Chondrocyte (in vitro differentiated cells): ENCODE data around the gene CD300C. TPM values are rescaled to one million over a fixed set of nuclear protein-coding genes. Genes with fewer than 3 reads are reported as not detected.

Experiments
- DNase-seq: peaks from one replicate; pipeline ENCODE4 v3.0.0; 2021; ENCODE audit warnings: mixed read lengths, low spot score
- H3K27ac Mint-ChIP-seq: one replicate; pipeline ENCODE4 v1.8.0; 2021; ENCODE audit warnings: mild to moderate bottlenecking, moderate library complexity, mixed read lengths; ENCODE audit not compliant: unreplicated experiment
- H3K27me3 Mint-ChIP-seq: 2 replicates; pipeline ENCODE4 v1.8.0; 2021; ENCODE audit warnings: low read depth, mixed read lengths
- H3K36me3 Mint-ChIP-seq: 2 replicates; pipeline ENCODE4 v1.8.0; 2021; ENCODE audit warnings: low read depth, mixed read lengths
- H3K4me1 Mint-ChIP-seq: 2 replicates; pipeline ENCODE4 v1.8.0; 2021; ENCODE audit warnings: low read depth, mild to moderate bottlenecking, mixed read lengths
- H3K4me3 Mint-ChIP-seq: one replicate; pipeline ENCODE4 v1.8.0; 2021; ENCODE audit warnings: mild to moderate bottlenecking, moderate library complexity, mixed read lengths; ENCODE audit not compliant: unreplicated experiment
- H3K9me3 Mint-ChIP-seq: 2 replicates; pipeline ENCODE4 v1.8.0; 2021; ENCODE audit warnings: low read depth, mixed read lengths
- total RNA-seq: library from RNA; stranded (reverse); gene quantifications from 3 replicates; pipeline ENCODE4 v1.2.1, GENCODE V29; 2021
- TF ChIP-seq, protein P1 (sequence below): fragments of 200-600 bp; sonication (generic); IDR thresholded peaks from 2 replicates; pipeline ENCODE4 v1.5.0; 2021; ENCODE audit warnings: antibody characterized with exemption, mild to moderate bottlenecking, moderate library complexity

Gene CD300C
- total RNA-seq, 1 donor from 2014 or later = not detected

DNA sequence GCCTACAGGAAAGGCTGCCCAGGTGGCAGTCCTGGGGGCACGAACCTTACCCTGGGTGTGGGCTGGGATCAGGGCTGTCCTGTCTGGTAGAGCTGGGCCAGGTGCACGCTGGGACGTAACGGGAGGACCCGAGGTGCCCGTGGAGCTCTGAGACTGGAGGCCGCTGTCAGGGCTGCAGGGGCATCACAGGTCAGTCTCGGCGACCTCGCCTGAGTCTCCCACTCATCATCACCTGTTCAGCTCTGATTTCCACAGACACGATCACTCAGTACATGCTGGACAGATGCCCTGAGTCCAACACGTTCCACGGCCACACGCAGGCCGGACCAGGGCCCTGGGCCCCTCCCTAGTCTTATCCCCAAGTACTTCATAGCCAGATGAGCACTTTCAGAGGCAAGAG, 4.7 kb upstream of the CD300C start:
- DNase-seq = peak; percentile 89
- Mint-ChIP-seq H3K4me3 (no peak overlapping the region), H3K9me3 (no peaks in the 10 kb centered on the region), H3K27me3 (peaks cover 51% of the 10 kb centered on the region), H3K4me1 (no peaks in the 10 kb centered on the region), H3K36me3 (no peaks in the 10 kb centered on the region), H3K27ac (no peak overlapping the region)
- TF ChIP-seq, protein P1, sequence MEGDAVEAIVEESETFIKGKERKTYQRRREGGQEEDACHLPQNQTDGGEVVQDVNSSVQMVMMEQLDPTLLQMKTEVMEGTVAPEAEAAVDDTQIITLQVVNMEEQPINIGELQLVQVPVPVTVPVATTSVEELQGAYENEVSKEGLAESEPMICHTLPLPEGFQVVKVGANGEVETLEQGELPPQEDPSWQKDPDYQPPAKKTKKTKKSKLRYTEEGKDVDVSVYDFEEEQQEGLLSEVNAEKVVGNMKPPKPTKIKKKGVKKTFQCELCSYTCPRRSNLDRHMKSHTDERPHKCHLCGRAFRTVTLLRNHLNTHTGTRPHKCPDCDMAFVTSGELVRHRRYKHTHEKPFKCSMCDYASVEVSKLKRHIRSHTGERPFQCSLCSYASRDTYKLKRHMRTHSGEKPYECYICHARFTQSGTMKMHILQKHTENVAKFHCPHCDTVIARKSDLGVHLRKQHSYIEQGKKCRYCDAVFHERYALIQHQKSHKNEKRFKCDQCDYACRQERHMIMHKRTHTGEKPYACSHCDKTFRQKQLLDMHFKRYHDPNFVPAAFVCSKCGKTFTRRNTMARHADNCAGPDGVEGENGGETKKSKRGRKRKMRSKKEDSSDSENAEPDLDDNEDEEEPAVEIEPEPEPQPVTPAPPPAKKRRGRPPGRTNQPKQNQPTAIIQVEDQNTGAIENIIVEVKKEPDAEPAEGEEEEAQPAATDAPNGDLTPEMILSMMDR = no peak

DNA sequence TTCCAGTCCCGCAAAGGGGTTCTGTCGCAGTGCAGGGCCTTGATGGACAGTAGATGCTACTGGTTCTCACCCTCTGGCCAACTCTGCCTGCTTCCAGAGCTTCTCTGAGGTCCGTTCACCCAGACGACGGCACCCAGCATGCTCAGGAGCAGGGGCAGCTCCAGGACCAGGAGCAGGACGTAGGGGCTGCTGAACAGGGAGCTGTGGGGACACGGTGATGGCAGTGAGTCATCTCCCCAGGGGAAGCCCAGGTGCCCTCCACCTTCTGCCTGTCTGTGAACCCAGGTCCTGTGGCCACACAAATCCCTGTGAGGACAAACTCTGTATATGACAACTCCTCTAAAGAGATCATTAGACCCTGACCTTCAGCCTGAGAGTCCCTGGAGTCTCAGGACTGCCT, 3.4 kb upstream of the CD300C start:
- Mint-ChIP-seq H3K9me3 (no peaks in the 10 kb centered on the region), H3K27ac (no peak overlapping the region), H3K4me1 (no peaks in the 10 kb centered on the region), H3K36me3 (no peaks in the 10 kb centered on the region), H3K4me3 (no peak overlapping the region), H3K27me3 (peaks cover 41% of the 10 kb centered on the region)
- TF ChIP-seq, protein P1 = no peak
- DNase-seq = peak; percentile 87

DNA sequence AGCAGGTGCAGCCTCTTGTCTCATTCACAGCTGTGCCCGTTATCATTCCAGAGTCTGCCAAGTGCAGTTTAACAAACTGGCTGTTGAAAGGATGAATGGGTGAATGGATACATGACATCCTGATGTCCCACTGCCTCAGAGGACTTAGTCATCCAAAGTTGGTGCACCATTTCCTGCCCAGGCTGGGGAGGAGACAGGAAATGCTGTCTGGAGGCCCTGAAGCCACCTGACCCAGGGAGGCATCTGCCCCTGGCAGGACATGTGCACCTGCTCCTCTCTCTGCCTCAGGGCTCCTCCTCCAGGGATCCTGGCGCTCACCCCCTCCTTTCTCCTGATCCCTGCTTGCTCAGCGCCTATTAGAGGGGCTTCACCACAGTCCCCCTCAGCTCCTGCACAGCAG, 1.8 kb upstream of the CD300C start:
- Mint-ChIP-seq H3K27me3 (peaks cover 26% of the 10 kb centered on the region), H3K9me3 (no peaks in the 10 kb centered on the region)
- TF ChIP-seq, protein P1 = no peak

DNA sequence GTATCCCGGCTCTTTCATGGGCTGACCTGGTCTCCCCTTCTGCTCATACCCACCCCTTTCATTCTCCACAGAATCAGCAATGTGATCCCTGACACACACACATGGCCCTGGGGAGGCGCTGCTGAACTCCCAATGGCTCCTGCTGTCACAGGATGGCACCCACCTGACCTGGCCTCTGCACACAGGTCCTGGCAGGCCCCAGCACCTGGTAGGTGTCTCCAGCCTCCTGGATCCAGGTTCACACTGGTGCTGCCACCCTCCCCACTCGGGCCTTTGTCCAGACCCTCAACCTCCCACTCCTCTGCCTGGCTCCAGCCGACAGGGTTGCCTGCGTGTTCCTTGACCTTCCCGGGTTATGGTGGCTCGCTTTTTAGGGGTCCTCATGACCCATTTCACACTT, 1.3 kb upstream of the CD300C start:
- no peak overlapping the region for H3K4me3 Mint-ChIP-seq

More for the DNA sequence above, 1.8 kb upstream of the CD300C start:
- H3K36me3 Mint-ChIP-seq = no peaks in the 10 kb centered on the region
- DNase-seq = no peak
- H3K4me1 Mint-ChIP-seq = no peaks in the 10 kb centered on the region
- no peak overlapping the region for H3K4me3 Mint-ChIP-seq
- H3K27ac Mint-ChIP-seq = no peak overlapping the region

DNA sequence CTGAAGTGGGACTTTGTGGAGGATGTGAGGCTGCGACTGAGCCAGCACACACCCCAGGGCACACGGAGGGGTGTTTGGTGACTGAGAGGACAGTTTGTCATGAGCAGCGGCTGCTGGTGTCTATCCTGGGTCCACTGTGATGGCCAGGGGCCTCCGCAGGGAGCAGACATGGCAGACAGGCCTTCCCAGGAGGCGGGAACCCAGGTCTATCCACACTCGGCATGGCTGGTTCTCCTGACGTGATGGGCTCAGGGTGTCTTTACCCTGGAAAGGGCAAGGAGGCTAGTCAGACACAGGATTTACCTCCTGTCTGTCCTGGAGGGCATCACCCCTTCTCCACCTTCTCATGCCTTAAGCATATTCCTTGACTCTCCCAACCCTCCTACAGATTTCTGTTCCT, 671 bp upstream of the CD300C start:
- TF ChIP-seq, protein P1 = no peak
- Mint-ChIP-seq H3K9me3 (no peaks in the 10 kb centered on the region), H3K4me3 (no peak overlapping the region), H3K4me1 (no peaks in the 10 kb centered on the region), H3K27ac (no peak overlapping the region), H3K27me3 (peaks cover 24% of the 10 kb centered on the region), H3K36me3 (no peaks in the 10 kb centered on the region)
- DNase-seq = peak; percentile 57

More for the DNA sequence above, 1.3 kb upstream of the CD300C start:
- H3K27me3 Mint-ChIP-seq = peaks cover 24% of the 10 kb centered on the region
- DNase-seq = no peak
- no peaks in the 10 kb centered on the region for H3K4me1 Mint-ChIP-seq
- TF ChIP-seq, protein P1 = no peak
- no peaks in the 10 kb centered on the region for H3K36me3 Mint-ChIP-seq
- H3K9me3 Mint-ChIP-seq = no peaks in the 10 kb centered on the region
- no peak overlapping the region for H3K27ac Mint-ChIP-seq
